HG03060 (cell line): ENCODE data around the gene EMCN.
"Not testable (repeated sequence)": the region's sequence is repeated elsewhere in the genome, so short reads cannot be mapped to it uniquely, and the experiment has no call there.

Source experiments
- ATAC-seq: cut with Tn5 transposase; IDR thresholded peaks from one replicate; pipeline ENCODE4 v1.9.1; 2021; ENCODE audit warnings: low read depth, moderate number of reproducible peaks; ENCODE audit not compliant: unreplicated experiment

Gene EMCN

GRCh38 chr4:100391086-100391485 lies 126.7 kb downstream of the EMCN start:
- no peak for ATAC-seq

- ATAC-seq = no peak
These were observed 131.6 kb downstream of the EMCN start for GRCh38 chr4:100386270-100386669.

GRCh38 chr4:100380401-100380800 lies 137.4 kb downstream of the EMCN start:
- ATAC-seq = not testable (repeated sequence)

- no peak for ATAC-seq
These were observed 138.2 kb downstream of the EMCN start for GRCh38 chr4:100379583-100380105.

GRCh38 chr4:100372432-100372831 lies 145.4 kb downstream of the EMCN start:
- no peak for ATAC-seq

GRCh38 chr4:100369871-100370270 lies 148.0 kb downstream of the EMCN start:
- no peak for ATAC-seq

GRCh38 chr4:100367451-100367850 lies 150.4 kb downstream of the EMCN start:
- no peak for ATAC-seq

- no peak for ATAC-seq
These were observed 151.6 kb downstream of the EMCN start for GRCh38 chr4:100366213-100366612.

- ATAC-seq = no peak
These were observed 155.5 kb downstream of the EMCN start for GRCh38 chr4:100362366-100362765.

GRCh38 chr4:100361336-100361735 lies 156.5 kb downstream of the EMCN start:
- ATAC-seq = no peak

GRCh38 chr4:100360211-100360610 lies 157.6 kb downstream of the EMCN start:
- no peak for ATAC-seq

- no peak for ATAC-seq
These were observed 158.4 kb downstream of the EMCN start for GRCh38 chr4:100359441-100359840.

GRCh38 chr4:100357542-100357941 lies 160.3 kb downstream of the EMCN start:
- no peak for ATAC-seq

GRCh38 chr4:100356172-100356571 lies 161.7 kb downstream of the EMCN start:
- no peak for ATAC-seq

GRCh38 chr4:100352352-100352751 lies 165.5 kb downstream of the EMCN start:
- ATAC-seq = not testable (repeated sequence)

- no peak for ATAC-seq
These were observed 169.3 kb downstream of the EMCN start for GRCh38 chr4:100348473-100348872.

GRCh38 chr4:100347241-100347640 lies 170.6 kb downstream of the EMCN start:
- no peak for ATAC-seq

GRCh38 chr4:100345585-100345984 lies 172.2 kb downstream of the EMCN start:
- no peak for ATAC-seq
